Measurements from ENCODE around the gene LBX1.
A peak's percentile ranks its signal among the peaks of the same experiment; 100 is the strongest.

The LBX1 gene

GRCh38 chr10:101227429-101228152 lies 1.7 kb downstream of the LBX1 start:
- Mint-ChIP-seq H3K36me3 (ENCODE audit: insufficient read depth) (peaks cover 5% of the 10 kb centered on the region), H3K9me3 (no peaks in the 10 kb centered on the region), H3K4me3 (peak overlapping the region; percentile 76), H3K4me1 (peaks cover 42% of the 10 kb centered on the region), H3K27me3 (peaks cover 97% of the 10 kb centered on the region), H3K27ac (ENCODE audit: low read depth) (no peak overlapping the region)
- ATAC-seq (replicated peaks; ENCODE audit: extremely low read depth, poor library complexity, severe bottlenecking), result no peak
- no peak for DNase-seq (ENCODE audit: low spot score in 2 of 2)

GRCh38 chr10:101226491-101227428 lies 2.5 kb downstream of the LBX1 start:
- no peaks in the 10 kb centered on the region for H3K9me3 Mint-ChIP-seq
- ATAC-seq (replicated peaks; ENCODE audit: extremely low read depth, poor library complexity, severe bottlenecking) (no peak), DNase-seq (ENCODE audit: low spot score in 2 of 2) (no peak)
- peaks cover 97% of the 10 kb centered on the region for H3K27me3 Mint-ChIP-seq
- H3K27ac Mint-ChIP-seq (ENCODE audit: low read depth), result peak overlapping the region; percentile 3
- peak overlapping the region; percentile 76 for H3K4me3 Mint-ChIP-seq
- peaks cover 47% of the 10 kb centered on the region for H3K4me1 Mint-ChIP-seq
- peaks cover 7% of the 10 kb centered on the region for H3K36me3 Mint-ChIP-seq (ENCODE audit: insufficient read depth)

DNA sequence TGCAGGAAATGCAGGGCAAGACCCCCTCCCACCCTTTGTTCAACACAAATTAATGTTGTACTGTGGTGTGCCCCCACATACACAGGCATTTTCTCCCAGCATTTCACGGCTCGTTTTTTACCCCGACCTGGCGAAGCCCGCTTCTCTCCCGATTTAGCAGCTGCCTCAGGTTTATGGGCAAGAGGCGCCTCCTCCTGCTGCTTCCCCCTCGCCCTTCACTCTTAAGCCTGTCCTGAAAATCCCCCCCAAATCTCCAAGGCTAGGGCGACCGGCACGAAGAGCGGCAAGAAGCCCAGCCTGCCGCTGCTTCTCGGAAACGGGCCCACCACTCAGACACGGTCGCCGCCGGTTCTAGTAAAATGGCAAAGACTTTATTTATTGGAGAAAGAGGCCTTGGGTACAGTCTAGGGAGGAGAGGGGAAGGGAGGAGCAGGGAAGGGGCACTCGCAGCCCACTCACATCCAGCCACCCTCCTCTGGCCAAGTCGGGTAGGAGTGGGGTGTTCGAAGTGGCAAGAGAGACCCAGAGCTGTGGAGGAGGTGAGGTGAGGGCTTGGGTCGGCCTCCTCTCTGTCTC lies 3.3 kb downstream of the LBX1 start:
- Mint-ChIP-seq H3K27me3 (peaks cover 97% of the 10 kb centered on the region), H3K9me3 (no peaks in the 10 kb centered on the region), H3K4me1 (peaks cover 47% of the 10 kb centered on the region), H3K36me3 (ENCODE audit: insufficient read depth) (peaks cover 7% of the 10 kb centered on the region), H3K27ac (ENCODE audit: low read depth) (peak overlapping the region; percentile 3), H3K4me3 (peak overlapping the region; percentile 76)
- no peak for ATAC-seq (replicated peaks; ENCODE audit: extremely low read depth, poor library complexity, severe bottlenecking)
- no peak for DNase-seq (ENCODE audit: low spot score in 2 of 2)

- H3K27ac Mint-ChIP-seq (ENCODE audit: low read depth), result no peak overlapping the region
- H3K4me1 Mint-ChIP-seq, result peaks cover 47% of the 10 kb centered on the region
- DNase-seq (ENCODE audit: low spot score in 2 of 2), result no peak
- no peaks in the 10 kb centered on the region for H3K9me3 Mint-ChIP-seq
- peak overlapping the region; percentile 76 for H3K4me3 Mint-ChIP-seq
- peaks cover 97% of the 10 kb centered on the region for H3K27me3 Mint-ChIP-seq
- H3K36me3 Mint-ChIP-seq (ENCODE audit: insufficient read depth), result peaks cover 5% of the 10 kb centered on the region
- no peak for ATAC-seq (replicated peaks; ENCODE audit: extremely low read depth, poor library complexity, severe bottlenecking)
Observed at GRCh38 chr10:101224910-101225823, 4.1 kb downstream of the LBX1 start.

DNA sequence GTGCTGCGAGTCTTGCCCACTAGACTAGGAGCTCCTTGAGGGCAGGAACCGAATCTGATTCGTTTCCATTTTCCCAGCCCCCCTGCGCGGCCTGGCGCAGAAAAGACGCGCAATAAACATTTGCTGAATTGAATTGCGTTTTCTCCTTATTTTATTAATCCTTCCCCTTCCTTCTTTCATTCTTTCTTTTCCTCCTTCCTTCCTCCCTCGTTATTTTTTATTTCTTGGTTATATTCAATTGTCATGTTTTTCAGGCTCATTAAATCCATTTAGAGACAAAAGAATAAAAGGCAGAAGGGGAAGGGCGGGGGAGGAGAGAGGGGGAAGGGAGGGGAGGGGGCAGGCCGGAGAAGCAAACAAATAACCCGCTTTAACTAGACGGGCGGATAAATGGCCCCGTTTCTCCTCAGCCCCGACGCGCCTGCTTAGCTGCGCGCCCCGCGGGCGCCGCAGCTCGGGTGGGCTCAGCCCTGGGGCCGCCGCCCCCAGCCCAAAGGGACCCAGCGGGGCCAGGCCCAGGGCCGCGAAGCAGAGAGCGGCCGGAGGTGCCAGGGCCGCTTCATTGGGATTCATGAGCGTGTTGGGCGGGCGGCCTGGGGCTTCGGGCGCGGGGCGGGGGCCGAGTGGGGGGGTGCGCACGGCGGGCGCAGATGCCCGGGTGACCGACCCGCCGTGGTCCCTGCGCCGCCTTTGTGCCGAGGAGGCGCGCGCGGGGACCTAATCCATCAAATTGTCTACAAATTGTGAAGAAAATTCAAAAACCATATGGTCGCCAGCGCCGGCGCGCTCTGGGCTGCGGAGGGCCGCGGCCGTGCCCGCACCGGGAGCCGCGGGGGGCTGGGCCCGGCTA lies 5.0 kb downstream of the LBX1 start:
- DNase-seq (ENCODE audit: low spot score in 2 of 2), result no peak
- no peak for ATAC-seq (replicated peaks; ENCODE audit: extremely low read depth, poor library complexity, severe bottlenecking)
- H3K27ac Mint-ChIP-seq (ENCODE audit: low read depth), result no peak overlapping the region

DNA sequence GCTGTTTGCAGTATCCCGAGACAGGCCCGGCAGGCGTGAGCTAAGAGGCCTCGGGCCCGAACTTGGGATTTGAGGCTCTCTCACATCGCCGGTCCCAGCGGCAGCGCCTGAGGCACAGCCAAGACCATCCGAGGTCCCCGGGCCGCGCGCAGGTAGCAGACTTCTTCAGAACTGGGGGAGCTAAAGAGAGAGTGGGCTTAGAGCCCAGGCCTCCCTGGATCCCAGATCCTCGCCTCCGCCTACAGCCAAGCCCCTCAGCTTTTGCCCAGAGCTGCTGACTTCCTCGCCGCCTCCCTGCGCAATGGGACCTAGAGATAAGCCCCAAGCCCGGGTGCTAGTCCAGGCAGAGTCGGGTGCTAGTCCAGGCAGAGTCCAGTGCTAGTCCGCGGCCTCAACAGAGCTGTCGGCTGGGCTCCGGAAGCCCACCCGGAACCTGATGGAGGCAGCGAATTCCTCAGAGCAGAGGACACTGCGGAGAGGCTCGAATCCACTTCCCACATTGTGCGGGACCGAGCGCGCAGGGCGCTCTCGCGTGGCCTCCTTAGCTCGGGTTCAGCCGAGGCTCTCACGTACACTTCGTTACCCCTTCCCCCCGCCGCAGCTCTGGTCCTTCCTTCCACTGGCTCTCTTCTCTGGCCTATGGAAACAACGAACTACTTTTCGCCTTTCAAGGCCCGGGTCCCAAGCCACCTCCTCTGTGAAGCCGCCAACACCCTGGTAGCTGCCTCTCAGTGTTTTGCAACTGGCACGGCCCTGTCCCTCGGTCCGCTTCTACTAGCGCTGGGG lies 5.8 kb downstream of the LBX1 start:
- H3K27ac Mint-ChIP-seq (ENCODE audit: low read depth), result no peak overlapping the region
- DNase-seq (ENCODE audit: low spot score in 2 of 2) (no peak), ATAC-seq (replicated peaks; ENCODE audit: extremely low read depth, poor library complexity, severe bottlenecking) (no peak)
- peaks cover 99% of the 10 kb centered on the region for H3K27me3 Mint-ChIP-seq
- peaks cover 41% of the 10 kb centered on the region for H3K4me1 Mint-ChIP-seq
- peak overlapping the region; percentile 48 for H3K4me3 Mint-ChIP-seq
- no peaks in the 10 kb centered on the region for H3K9me3 Mint-ChIP-seq
- H3K36me3 Mint-ChIP-seq (ENCODE audit: insufficient read depth), result peaks cover 7% of the 10 kb centered on the region

More for the DNA sequence above, 5.0 kb downstream of the LBX1 start:
- peaks cover 5% of the 10 kb centered on the region for H3K36me3 Mint-ChIP-seq (ENCODE audit: insufficient read depth)
- H3K9me3 Mint-ChIP-seq, result no peaks in the 10 kb centered on the region
- H3K4me3 Mint-ChIP-seq, result peak overlapping the region; percentile 76
- H3K27me3 Mint-ChIP-seq, result peaks cover 98% of the 10 kb centered on the region
- H3K4me1 Mint-ChIP-seq, result peaks cover 45% of the 10 kb centered on the region

DNA sequence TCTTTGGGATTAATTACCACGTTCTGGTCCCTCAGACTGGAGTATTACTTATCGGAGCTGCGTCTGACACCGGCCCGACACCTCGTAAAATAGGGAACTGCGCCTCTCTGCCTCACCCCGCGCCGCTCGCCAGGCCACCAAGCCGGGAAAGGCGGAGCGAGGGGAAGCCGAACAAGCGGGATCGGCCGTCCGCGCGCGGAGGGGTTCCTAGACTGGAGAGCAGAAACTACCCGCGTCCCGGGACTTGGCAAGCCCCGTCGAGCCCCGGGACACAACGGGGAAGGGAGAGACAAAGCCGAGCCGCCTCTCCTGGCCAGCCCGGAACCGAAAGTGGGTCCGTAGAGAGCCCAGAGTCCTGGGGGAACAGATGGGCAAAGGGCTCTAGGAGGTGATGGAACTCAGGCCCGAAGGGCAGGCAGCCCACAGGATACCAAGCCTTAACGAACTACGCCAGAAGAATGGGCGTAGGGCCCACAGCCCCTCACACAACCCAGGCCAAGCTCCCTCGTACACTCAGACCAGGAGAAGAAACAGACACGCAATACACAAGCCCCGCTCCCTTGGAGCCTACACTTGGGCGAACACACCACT lies 6.5 kb downstream of the LBX1 start:
- Mint-ChIP-seq H3K27me3 (peaks cover 100% of the 10 kb centered on the region), H3K9me3 (no peaks in the 10 kb centered on the region), H3K4me3 (peak overlapping the region; percentile 37), H3K27ac (ENCODE audit: low read depth) (no peak overlapping the region), H3K4me1 (peaks cover 40% of the 10 kb centered on the region), H3K36me3 (ENCODE audit: insufficient read depth) (peaks cover 6% of the 10 kb centered on the region)
- DNase-seq (ENCODE audit: low spot score in 2 of 2), result no peak
- ATAC-seq (replicated peaks; ENCODE audit: extremely low read depth, poor library complexity, severe bottlenecking), result no peak

GRCh38 chr10:101221963-101222531 lies 7.2 kb downstream of the LBX1 start:
- Mint-ChIP-seq H3K4me1 (peaks cover 36% of the 10 kb centered on the region), H3K27ac (ENCODE audit: low read depth) (no peak overlapping the region), H3K36me3 (ENCODE audit: insufficient read depth) (peaks cover 7% of the 10 kb centered on the region), H3K9me3 (no peaks in the 10 kb centered on the region), H3K4me3 (peak overlapping the region; percentile 37), H3K27me3 (peaks cover 100% of the 10 kb centered on the region)
- ATAC-seq (replicated peaks; ENCODE audit: extremely low read depth, poor library complexity, severe bottlenecking) (no peak), DNase-seq (ENCODE audit: low spot score in 2 of 2) (no peak)

DNA sequence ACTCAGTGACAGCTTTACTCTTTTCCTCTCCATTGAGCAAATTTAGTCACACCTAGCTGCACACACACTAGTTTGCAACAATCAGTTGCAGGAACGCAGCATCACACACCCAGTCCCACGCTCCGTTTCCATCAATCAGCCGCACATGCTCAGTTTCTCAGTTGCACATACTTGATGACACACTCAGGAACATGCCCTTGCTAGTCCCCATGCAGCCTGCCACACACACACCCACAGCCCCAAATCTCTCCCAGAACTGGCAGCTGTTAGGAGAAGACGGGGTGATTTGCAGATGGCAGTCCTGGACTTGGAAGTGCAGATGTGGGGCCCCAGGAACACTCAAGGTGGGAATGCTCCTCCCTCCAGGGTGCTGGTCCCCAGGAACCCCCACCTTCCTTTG lies 7.7 kb downstream of the LBX1 start:
- H3K9me3 Mint-ChIP-seq, result no peaks in the 10 kb centered on the region
- no peak overlapping the region for H3K27ac Mint-ChIP-seq (ENCODE audit: low read depth)
- ATAC-seq (replicated peaks; ENCODE audit: extremely low read depth, poor library complexity, severe bottlenecking), result no peak
- H3K36me3 Mint-ChIP-seq (ENCODE audit: insufficient read depth), result peaks cover 10% of the 10 kb centered on the region
- DNase-seq (ENCODE audit: low spot score in 2 of 2), result no peak
- peaks cover 36% of the 10 kb centered on the region for H3K4me1 Mint-ChIP-seq
- no peak overlapping the region for H3K4me3 Mint-ChIP-seq
- H3K27me3 Mint-ChIP-seq, result peaks cover 100% of the 10 kb centered on the region

- DNase-seq (ENCODE audit: low spot score in 2 of 2) (no peak), ATAC-seq (replicated peaks; ENCODE audit: extremely low read depth, poor library complexity, severe bottlenecking) (no peak)
- no peak overlapping the region for H3K27ac Mint-ChIP-seq (ENCODE audit: low read depth)
- H3K36me3 Mint-ChIP-seq (ENCODE audit: insufficient read depth), result peaks cover 11% of the 10 kb centered on the region
- no peaks in the 10 kb centered on the region for H3K9me3 Mint-ChIP-seq
- no peak overlapping the region for H3K4me3 Mint-ChIP-seq
- peaks cover 26% of the 10 kb centered on the region for H3K4me1 Mint-ChIP-seq
- peaks cover 95% of the 10 kb centered on the region for H3K27me3 Mint-ChIP-seq
Observed at GRCh38 chr10:101219946-101220451, 9.3 kb downstream of the LBX1 start.

Measured in central memory CD8-positive, alpha-beta T cell (primary cell).